Cardiac muscle cell (in vitro differentiated cells and primary cell): ENCODE results near the gene COL8A1. TPM values are rescaled to one million over a fixed set of nuclear protein-coding genes. Genes with fewer than 3 reads are reported as not detected.

Experiments
- DNase-seq, 2 donors: peaks; one replicate each; pipeline versions ENCODE4 v3.0.0 to v3.0.0-alpha.2; 2010 to 2017; ENCODE audit warnings: low read depth in 1 of 2, low spot score in 1 of 2
- H3K27ac ChIP-seq: fragments of 200-600 bp; sonication (generic); 2 replicates; pipeline ENCODE4 v1.5.1; 2016
- H3K27me3 ChIP-seq: fragments of 200-600 bp; sonication (generic); 2 replicates; pipeline ENCODE4 v1.6.0; 2016; ENCODE audit warnings: control low read depth
- H3K36me3 ChIP-seq: fragments of 200-600 bp; sonication (generic); 2 replicates; pipeline ENCODE4 v1.5.1; 2016; ENCODE audit warnings: control low read depth
- H3K4me1 ChIP-seq: fragments of 200-600 bp; sonication (generic); 2 replicates; pipeline ENCODE4 v1.8.1; 2017; ENCODE audit warnings: low read depth, mild to moderate bottlenecking, mixed run types
- H3K4me3 ChIP-seq: fragments of 200-600 bp; sonication (generic); 2 replicates; pipeline ENCODE4 v1.5.1; 2016; ENCODE audit warnings: mild to moderate bottlenecking
- H3K9me3 ChIP-seq: fragments of 200-600 bp; sonication (generic); 2 replicates; pipeline ENCODE4 v1.5.1; 2017; ENCODE audit warnings: low read depth, mild to moderate bottlenecking, control low read depth
- polyA plus RNA-seq: library from polyadenylated mRNA; unstranded; fragments of >200 nt; fragmentation: Nextera tagmentation; extraction: Ambion mirVana; gene quantifications from 2 replicates; pipeline ENCODE4 v1.2.1, GENCODE V29; 2016
- total RNA-seq: library from RNA; depleted of rRNA; stranded (reverse); fragments of >200 nt; gene quantifications from 2 replicates; pipeline ENCODE4 v1.2.3, GENCODE V29; 2016
- TF ChIP-seq, protein P1 (sequence below): IDR thresholded peaks from 2 replicates; pipeline ENCODE4 v1.5.1; 2012; ENCODE audit warnings: low read depth, mild to moderate bottlenecking, low read length

Gene COL8A1
- total and polyA plus RNA-seq, 2 experiments from 2014 or later: 1.5 to 5.1 TPM

DNA sequence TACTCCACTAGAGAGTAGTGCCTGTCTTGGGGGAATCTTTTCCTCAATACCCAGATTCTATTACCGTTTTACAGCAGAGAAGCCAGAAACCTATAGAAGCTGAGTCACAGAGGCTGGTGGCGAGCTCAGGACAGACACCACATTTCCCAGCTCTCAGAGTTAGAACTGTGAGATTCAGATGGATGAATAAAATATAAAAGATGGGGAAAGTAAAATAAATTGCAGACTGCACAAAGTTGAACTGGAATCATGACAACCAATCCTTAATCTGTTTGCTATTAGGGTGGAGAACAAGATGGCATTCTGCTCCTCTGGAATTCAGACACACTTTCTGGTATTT, 138.8 kb downstream of the COL8A1 start:
- Histone ChIP-seq H3K4me1 (no peaks in the 10 kb centered on the region), H3K27me3 (peaks cover 8% of the 10 kb centered on the region), H3K27ac (no peak overlapping the region), H3K9me3 (no peaks in the 10 kb centered on the region), H3K36me3 (no peaks in the 10 kb centered on the region), H3K4me3 (no peak overlapping the region)
- TF ChIP-seq, protein P1, sequence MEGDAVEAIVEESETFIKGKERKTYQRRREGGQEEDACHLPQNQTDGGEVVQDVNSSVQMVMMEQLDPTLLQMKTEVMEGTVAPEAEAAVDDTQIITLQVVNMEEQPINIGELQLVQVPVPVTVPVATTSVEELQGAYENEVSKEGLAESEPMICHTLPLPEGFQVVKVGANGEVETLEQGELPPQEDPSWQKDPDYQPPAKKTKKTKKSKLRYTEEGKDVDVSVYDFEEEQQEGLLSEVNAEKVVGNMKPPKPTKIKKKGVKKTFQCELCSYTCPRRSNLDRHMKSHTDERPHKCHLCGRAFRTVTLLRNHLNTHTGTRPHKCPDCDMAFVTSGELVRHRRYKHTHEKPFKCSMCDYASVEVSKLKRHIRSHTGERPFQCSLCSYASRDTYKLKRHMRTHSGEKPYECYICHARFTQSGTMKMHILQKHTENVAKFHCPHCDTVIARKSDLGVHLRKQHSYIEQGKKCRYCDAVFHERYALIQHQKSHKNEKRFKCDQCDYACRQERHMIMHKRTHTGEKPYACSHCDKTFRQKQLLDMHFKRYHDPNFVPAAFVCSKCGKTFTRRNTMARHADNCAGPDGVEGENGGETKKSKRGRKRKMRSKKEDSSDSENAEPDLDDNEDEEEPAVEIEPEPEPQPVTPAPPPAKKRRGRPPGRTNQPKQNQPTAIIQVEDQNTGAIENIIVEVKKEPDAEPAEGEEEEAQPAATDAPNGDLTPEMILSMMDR: no peak
- DNase-seq: no peak

DNA sequence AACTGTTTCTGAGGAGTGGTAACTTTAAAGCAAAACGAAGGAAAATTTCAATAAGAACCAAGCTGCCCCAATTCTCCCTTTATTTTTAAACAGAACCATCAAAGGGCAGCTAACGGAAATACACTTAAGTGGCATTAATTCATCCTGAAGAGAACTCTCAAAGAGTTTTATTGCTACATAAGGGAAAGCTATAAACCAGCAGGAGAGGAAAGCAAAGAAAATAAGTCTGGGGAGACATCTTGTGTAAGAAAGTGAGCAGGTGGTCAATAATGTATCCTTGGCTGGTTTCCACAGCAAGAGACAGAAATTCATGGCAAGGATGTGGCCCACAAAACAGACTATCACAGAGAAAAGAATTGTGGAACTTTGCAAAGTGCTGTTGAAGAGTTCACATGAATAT, 139.3 kb downstream of the COL8A1 start:
- Histone ChIP-seq H3K27ac (no peak overlapping the region), H3K4me1 (no peaks in the 10 kb centered on the region), H3K27me3 (peaks cover 8% of the 10 kb centered on the region), H3K9me3 (no peaks in the 10 kb centered on the region), H3K4me3 (no peak overlapping the region), H3K36me3 (no peaks in the 10 kb centered on the region)
- TF ChIP-seq, protein P1: no peak
- DNase-seq: no peak

DNA sequence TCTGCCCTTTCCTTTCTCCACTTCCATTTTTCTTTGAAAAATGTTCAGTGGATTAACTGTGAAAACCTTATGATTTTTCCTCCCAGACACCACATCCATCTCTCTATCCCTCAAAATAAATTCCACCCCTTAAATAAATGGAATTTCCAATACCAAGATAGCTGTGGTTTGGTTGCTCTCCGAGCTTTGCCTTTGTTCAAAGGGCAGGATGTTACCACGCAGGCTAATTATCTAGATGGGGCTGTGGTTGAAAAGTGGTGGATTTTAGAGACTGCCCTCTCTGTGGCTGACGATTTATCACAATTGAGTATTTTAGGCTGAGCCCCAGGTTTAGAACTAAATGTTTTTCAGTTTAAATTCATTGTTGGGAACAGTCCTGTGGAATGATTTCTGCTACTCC, 142.4 kb downstream of the COL8A1 start:
- H3K9me3 ChIP-seq: no peaks in the 10 kb centered on the region
- DNase-seq: peak in 1 of 2 donors; percentile 47
- H3K4me1 ChIP-seq: no peaks in the 10 kb centered on the region
- H3K4me3 ChIP-seq: no peak overlapping the region
- peaks cover 8% of the 10 kb centered on the region for H3K27me3 ChIP-seq
- no peak overlapping the region for H3K27ac ChIP-seq
- TF ChIP-seq, protein P1: no peak
- H3K36me3 ChIP-seq: no peaks in the 10 kb centered on the region

- TF ChIP-seq, protein P1: no peak
- Histone ChIP-seq H3K27me3 (peaks cover 12% of the 10 kb centered on the region), H3K4me3 (no peak overlapping the region), H3K9me3 (no peaks in the 10 kb centered on the region), H3K4me1 (no peaks in the 10 kb centered on the region), H3K27ac (no peak overlapping the region), H3K36me3 (no peaks in the 10 kb centered on the region)
- DNase-seq: peak in 1 of 2 donors; percentile 26
These were observed 143.4 kb downstream of the COL8A1 start for GRCh38 chr3:99781761-99782160.

- H3K27ac ChIP-seq: no peak overlapping the region
- H3K36me3 ChIP-seq: no peaks in the 10 kb centered on the region
- DNase-seq: peak in 1 of 2 donors; percentile 89
- no peak overlapping the region for H3K4me3 ChIP-seq
- TF ChIP-seq, protein P1: no peak
- peaks cover 18% of the 10 kb centered on the region for H3K27me3 ChIP-seq
- H3K4me1 ChIP-seq: no peaks in the 10 kb centered on the region
- H3K9me3 ChIP-seq: no peaks in the 10 kb centered on the region
These were observed 144.7 kb downstream of the COL8A1 start for GRCh38 chr3:99783011-99783573.
